GM21367 (cell line): ENCODE results near the gene ACSL5.
A peak's percentile ranks its signal among the peaks of the same experiment; 100 is the strongest.
"Not testable (repeated sequence)": the region's sequence is repeated elsewhere in the genome, so short reads cannot be mapped to it uniquely, and the experiment has no call there.

ENCODE experiments used
- ATAC-seq: cut with Tn5 transposase; IDR thresholded peaks from one replicate; pipeline ENCODE4 v1.9.1; 2021; ENCODE audit not compliant: unreplicated experiment

Gene ACSL5

DNA sequence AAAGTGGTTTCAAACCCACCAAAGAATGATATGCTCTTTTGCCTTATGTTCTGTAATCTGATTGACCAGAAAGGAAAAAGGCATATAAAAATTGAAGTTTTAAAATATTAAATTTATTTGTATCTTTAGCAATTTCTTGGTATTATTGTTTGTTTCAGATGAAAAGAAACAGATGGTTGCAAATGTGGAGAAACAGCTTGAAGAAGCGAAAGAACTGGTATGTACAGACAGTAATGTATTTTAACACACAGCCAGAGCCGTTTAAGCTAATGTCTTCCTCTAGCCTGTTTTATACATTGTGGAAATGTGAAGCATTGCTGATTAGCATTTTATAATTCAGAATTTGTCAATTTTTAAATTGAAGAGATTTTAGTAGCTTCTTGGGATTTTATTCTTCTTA is 86.5 kb downstream of the ACSL5 start:
- ATAC-seq, result no peak

DNA sequence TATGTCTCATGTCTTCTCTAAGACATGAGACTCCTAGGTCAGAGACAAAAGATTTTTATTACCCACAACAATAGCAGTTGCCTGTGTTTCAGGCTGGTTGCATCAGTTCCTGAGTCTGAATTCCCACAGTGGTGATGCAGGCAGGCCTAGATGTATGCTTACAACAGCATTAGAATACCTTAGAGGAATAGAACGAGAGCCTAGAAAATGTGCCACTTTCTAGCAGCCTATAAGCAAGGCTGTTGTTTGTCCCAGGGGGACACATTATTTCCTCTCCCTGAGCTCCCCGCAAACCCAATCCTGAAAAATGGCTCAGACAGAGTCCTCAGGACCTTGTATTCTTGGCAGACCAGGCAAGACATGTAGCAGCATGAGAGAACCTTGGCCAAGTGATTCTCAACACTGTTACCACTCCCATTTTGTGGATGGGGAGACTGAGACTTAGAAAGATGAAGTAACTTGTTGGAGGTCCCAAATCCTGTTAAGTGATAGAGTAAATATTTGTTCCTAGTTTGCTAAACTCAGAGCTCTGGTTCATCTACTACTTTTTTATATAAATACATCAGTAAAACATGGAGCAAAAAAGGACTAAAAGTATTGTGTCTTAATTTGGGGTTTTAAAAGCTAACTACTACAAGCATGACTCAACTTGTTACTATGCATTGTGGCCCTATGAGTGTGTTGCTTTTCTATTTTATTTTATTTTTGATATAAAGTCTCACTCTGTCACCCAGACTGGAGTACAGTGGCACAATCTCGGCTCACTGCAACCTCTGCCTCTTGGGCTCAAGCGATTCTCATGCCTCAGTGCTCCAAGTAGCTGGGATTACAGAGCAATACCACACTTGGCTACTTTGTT is 87.3 kb downstream of the ACSL5 start:
- ATAC-seq, result no peak

GRCh38 chr10:112464074-112464473 is 90.2 kb downstream of the ACSL5 start:
- ATAC-seq, result not testable (repeated sequence)

DNA sequence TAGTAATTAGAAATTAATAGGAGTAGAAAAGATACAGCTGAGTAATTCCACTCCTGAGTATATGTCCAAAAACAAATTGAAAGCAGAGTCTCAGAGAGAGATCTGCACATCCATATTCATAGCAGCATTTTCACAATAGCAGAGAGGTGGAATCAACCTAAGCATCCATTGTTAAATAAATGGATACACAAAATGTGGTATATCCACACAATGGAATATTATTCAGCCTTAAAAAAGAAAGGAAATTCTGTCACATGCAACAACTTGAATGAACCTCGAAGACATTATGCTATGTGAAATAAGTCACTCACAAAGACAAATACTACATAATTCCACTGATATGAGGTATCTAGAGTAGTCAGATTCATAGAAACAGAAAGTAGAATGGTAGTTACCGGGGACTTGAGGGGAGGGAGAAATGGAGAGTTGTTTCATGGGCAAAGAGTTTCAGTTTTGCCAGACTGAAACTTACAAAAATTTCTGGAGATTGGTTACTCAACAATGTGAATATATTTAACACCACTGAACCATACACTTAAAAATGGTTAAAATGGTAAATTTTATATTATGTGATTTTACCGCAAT is 91.5 kb downstream of the ACSL5 start:
- ATAC-seq, result no peak

DNA sequence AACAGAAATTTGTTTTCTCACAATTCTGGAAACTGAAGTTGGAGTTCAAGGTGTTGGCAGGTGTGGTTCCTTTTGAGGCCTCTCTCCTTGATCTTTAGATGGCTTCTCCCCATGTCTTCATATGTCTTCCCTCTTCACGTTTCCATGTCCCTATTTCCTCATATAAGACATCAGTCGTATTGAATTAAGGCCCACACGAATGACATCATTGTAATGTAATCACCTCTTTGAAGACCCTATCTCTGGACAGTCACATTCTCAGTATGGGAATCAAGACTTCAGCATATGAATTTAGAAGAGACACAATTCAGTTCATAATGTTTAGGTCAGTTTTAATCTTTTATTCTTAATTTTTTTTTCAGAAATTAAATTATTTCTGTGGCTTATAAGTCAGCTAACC is 92.9 kb downstream of the ACSL5 start:
- ATAC-seq, result no peak

DNA sequence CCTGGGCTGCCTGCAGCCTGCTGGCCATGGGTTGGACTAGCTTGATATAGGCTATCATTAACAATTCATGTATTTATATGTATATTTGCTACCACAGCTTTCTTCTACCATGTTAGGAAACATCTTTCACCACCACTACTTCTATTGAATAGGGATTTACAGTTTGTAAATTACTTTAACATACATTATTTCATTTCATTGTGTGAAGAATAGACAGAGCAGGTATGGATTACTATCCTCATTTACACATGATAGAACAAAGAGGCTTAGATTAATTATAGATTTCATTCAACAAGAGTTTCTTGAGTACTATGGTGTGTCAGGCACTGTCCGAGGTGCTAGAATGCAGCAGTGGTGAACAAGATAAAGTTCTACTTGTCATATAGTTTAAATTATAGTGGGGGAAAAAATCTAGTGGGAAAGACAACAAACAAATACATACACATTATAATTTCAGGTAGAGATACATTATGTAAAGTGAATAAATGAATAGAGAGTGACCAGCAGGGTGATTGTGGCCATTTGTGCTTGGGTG is 93.7 kb downstream of the ACSL5 start:
- no peak for ATAC-seq

DNA sequence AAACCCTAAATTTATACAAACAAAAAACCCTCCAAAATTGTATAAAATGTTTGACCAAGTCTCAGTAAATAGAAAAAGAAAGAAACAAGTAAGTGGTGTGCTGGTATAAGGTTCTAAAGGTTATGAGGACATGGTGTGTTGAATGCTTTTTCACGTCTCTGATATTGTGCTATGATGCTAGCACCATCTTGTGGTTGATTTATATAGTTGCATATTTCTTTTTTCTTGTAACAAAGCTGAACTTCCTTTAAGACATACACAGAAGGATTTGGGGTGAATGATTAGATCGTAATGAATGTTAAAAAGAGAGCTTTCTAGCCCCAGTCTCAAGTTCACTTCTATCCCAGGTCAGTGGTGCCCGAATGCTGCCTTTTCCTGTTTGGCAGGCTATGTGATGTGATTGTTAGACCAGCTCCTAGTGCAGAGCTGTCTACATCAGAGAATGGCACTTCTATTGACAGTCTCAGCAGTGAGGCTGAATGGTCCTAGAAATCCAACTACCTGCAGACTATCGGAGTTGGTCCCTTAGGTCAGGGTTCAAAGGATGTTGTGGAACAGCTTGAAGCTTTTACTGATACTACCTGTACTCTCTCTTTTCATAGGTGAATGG is 98.1 kb downstream of the ACSL5 start:
- ATAC-seq, result peak; percentile 71

GRCh38 chr10:112475575-112476218 is 101.8 kb downstream of the ACSL5 start:
- no peak for ATAC-seq
